ENCODE measurements around the gene THOC6. TPM values are rescaled to one million over a fixed set of nuclear protein-coding genes. Genes with fewer than 3 reads are reported as not detected.

Gene THOC6
- total and polyA plus RNA-seq, 2 experiments from 2014 or later: 35.6 to 79.4 TPM

GRCh38 chr16:3060339-3061127 is 36.7 kb downstream of the THOC6 start:
- Histone ChIP-seq H3K27me3 (no peaks in the 10 kb centered on the region), H3K27ac (peak overlapping the region; percentile 87), H3K9me3 (ENCODE audit: low read depth) (no peaks in the 10 kb centered on the region), H3K4me3 (no peak overlapping the region), H3K9me2 (replicated peaks; ENCODE audit: insufficient read depth) (no peaks in the 10 kb centered on the region), H2AFZ (no peak overlapping the region), H3K4me2 (no peak overlapping the region), H4K20me1 (ENCODE audit: insufficient read depth, poor library complexity, severe bottlenecking) (no peaks in the 10 kb centered on the region), H3K79me2 (no peaks in the 10 kb centered on the region), H3K4me1 (ENCODE audit: insufficient read depth) (peaks cover 15% of the 10 kb centered on the region), H3K36me3 (replicated peaks; ENCODE audit: insufficient read depth, low read depth) (no peaks in the 10 kb centered on the region)
- no peak for DNase-seq (ENCODE audit: low spot score)
- WGBS (ENCODE audit: low lambda C conversion rate, missing lambda C conversion rate): 78% methylated on average over 14 of the region's 14 CpGs
- TF ChIP-seq EZH2 (IDR thresholded peaks at IDR 0.05; ENCODE audit: borderline replicate concordance) (no peak), EZH2phosphoT487 (IDR thresholded peaks at IDR 0.05; ENCODE audit: low read depth, severe bottlenecking, unreplicated experiment) (no peak), CTCF (IDR thresholded peaks at IDR 0.05; ENCODE audit: poor library complexity) (no peak)

GRCh38 chr16:3062553-3062952 is 38.7 kb downstream of the THOC6 start:
- Histone ChIP-seq H4K20me1 (ENCODE audit: insufficient read depth, poor library complexity, severe bottlenecking) (no peaks in the 10 kb centered on the region), H3K4me2 (no peak overlapping the region), H2AFZ (no peak overlapping the region), H3K27ac (peak overlapping the region; percentile 48), H3K9me3 (ENCODE audit: low read depth) (no peaks in the 10 kb centered on the region), H3K27me3 (no peaks in the 10 kb centered on the region), H3K4me1 (ENCODE audit: insufficient read depth) (peaks cover 15% of the 10 kb centered on the region), H3K79me2 (no peaks in the 10 kb centered on the region), H3K9me2 (replicated peaks; ENCODE audit: insufficient read depth) (no peaks in the 10 kb centered on the region), H3K4me3 (no peak overlapping the region), H3K36me3 (replicated peaks; ENCODE audit: insufficient read depth, low read depth) (no peaks in the 10 kb centered on the region)
- TF ChIP-seq EZH2 (IDR thresholded peaks at IDR 0.05; ENCODE audit: borderline replicate concordance): no peak
- TF ChIP-seq CTCF (IDR thresholded peaks at IDR 0.05; ENCODE audit: poor library complexity): no peak
- TF ChIP-seq EZH2phosphoT487 (IDR thresholded peaks at IDR 0.05; ENCODE audit: low read depth, severe bottlenecking, unreplicated experiment): no peak
- WGBS (ENCODE audit: low lambda C conversion rate, missing lambda C conversion rate): 93% methylated on average over 6 of the region's 6 CpGs
- DNase-seq (ENCODE audit: low spot score): no peak

GRCh38 chr16:3063625-3064386 is 40.0 kb downstream of the THOC6 start:
- no peak for DNase-seq (ENCODE audit: low spot score)
- Histone ChIP-seq H3K27me3 (no peaks in the 10 kb centered on the region), H3K36me3 (replicated peaks; ENCODE audit: insufficient read depth, low read depth) (no peaks in the 10 kb centered on the region), H3K9me3 (ENCODE audit: low read depth) (no peaks in the 10 kb centered on the region), H3K4me2 (no peak overlapping the region), H3K79me2 (no peaks in the 10 kb centered on the region), H2AFZ (no peak overlapping the region), H3K4me3 (no peak overlapping the region), H4K20me1 (ENCODE audit: insufficient read depth, poor library complexity, severe bottlenecking) (no peaks in the 10 kb centered on the region), H3K4me1 (ENCODE audit: insufficient read depth) (peaks cover 12% of the 10 kb centered on the region), H3K27ac (peak overlapping the region; percentile 89), H3K9me2 (replicated peaks; ENCODE audit: insufficient read depth) (no peaks in the 10 kb centered on the region)
- TF ChIP-seq CTCF (IDR thresholded peaks at IDR 0.05; ENCODE audit: poor library complexity) (no peak), EZH2 (IDR thresholded peaks at IDR 0.05; ENCODE audit: borderline replicate concordance) (no peak), EZH2phosphoT487 (IDR thresholded peaks at IDR 0.05; ENCODE audit: low read depth, severe bottlenecking, unreplicated experiment) (no peak)
- 95% methylated on average over 8 of the region's 8 CpGs for WGBS (ENCODE audit: low lambda C conversion rate, missing lambda C conversion rate)

Measured in hepatocyte (in vitro differentiated cells).